ENCODE data around the gene SCGB3A1.

DNA sequence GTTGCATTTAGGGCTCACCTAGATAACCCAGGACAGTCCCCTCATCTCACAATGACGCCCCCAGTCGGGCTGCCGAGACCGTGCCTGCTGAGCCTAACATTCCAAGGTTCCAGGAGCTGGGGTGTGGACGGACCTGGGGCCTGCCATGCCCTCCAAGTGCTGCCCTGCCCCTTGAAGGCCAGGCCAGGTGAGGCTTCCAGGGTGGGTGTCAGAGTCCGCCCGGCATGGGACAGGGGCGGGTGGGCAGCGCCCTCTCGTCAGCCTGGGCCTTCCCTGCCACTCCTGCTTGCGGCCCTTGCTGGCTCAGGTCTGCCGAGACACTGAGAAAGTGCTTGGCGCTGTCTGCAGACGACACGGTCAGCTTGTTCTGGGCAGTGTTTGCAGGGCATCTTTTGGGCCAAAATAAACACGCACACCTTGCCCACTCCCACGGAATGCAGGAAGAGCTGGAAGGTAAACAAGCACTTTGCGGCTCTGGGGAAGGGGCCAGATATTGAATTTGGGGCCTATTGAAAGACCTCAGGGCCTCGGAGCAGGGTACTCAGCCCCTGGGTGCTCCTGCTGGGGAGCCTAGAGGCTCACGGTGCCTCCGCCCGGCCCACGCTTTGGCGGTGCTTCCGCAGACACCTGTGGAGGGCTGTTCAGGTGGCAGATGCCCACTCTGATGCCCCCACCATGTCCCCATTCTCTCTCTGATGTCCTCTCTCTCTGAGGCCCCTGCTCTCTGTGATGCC lies 4.2 kb upstream of the SCGB3A1 start:
- TF ChIP-seq CTCF (IDR thresholded peaks at IDR 0.05) (no peak), POLR2A (IDR thresholded peaks at IDR 0.05) (no peak)
